Superior temporal gyrus (tissue), 1 donor: ENCODE measurements around the gene GAB2.
"Not testable (repeated sequence)": the region's sequence is repeated elsewhere in the genome, so short reads cannot be mapped to it uniquely, and the experiment has no call there.

Source experiments
- DNase-seq: peaks from one replicate; pipeline ENCODE4 v3.0.0-alpha.2; 2016; ENCODE audit errors: extremely low spot score

Gene GAB2

GRCh38 chr11:78253797-78254196 lies 163.8 kb downstream of the GAB2 start:
- no peak for DNase-seq

GRCh38 chr11:78251083-78251775 lies 166.4 kb downstream of the GAB2 start:
- DNase-seq, result no peak

- no peak for DNase-seq
Observed at GRCh38 chr11:78250099-78250498, 167.5 kb downstream of the GAB2 start.

GRCh38 chr11:78248903-78249302 lies 168.7 kb downstream of the GAB2 start:
- no peak for DNase-seq

GRCh38 chr11:78248191-78248590 lies 169.4 kb downstream of the GAB2 start:
- no peak for DNase-seq

- DNase-seq, result peak; percentile 75
Observed at GRCh38 chr11:78244546-78245255, 172.9 kb downstream of the GAB2 start.

GRCh38 chr11:78244080-78244479 lies 173.5 kb downstream of the GAB2 start:
- no peak for DNase-seq

- DNase-seq, result no peak
Observed at GRCh38 chr11:78241475-78241874, 176.1 kb downstream of the GAB2 start.

- DNase-seq, result no peak
Observed at GRCh38 chr11:78239781-78240180, 177.8 kb downstream of the GAB2 start.

GRCh38 chr11:78237293-78238046 lies 180.2 kb downstream of the GAB2 start:
- DNase-seq, result no peak

- DNase-seq, result no peak
Observed at GRCh38 chr11:78234006-78234405, 183.6 kb downstream of the GAB2 start.

- not testable (repeated sequence) for DNase-seq
Observed at GRCh38 chr11:78233046-78233445, 184.6 kb downstream of the GAB2 start.

GRCh38 chr11:78231962-78232501 lies 185.6 kb downstream of the GAB2 start:
- no peak for DNase-seq

- DNase-seq, result no peak
Observed at GRCh38 chr11:78230161-78230877, 187.3 kb downstream of the GAB2 start.

GRCh38 chr11:78229106-78229505 lies 188.5 kb downstream of the GAB2 start:
- DNase-seq, result no peak

- DNase-seq, result peak; percentile 90
Observed at GRCh38 chr11:78228467-78228866, 189.2 kb downstream of the GAB2 start.

- no peak for DNase-seq
Observed at GRCh38 chr11:78227921-78228320, 189.7 kb downstream of the GAB2 start.

- DNase-seq, result no peak
Observed at GRCh38 chr11:78226684-78227680, 190.6 kb downstream of the GAB2 start.

GRCh38 chr11:78224906-78225420 lies 192.7 kb downstream of the GAB2 start:
- no peak for DNase-seq

- DNase-seq, result no peak
Observed at GRCh38 chr11:78224506-78224905, 193.1 kb downstream of the GAB2 start.
